Prostate gland (tissue), 2 donors: ENCODE data around the gene ZNHIT6.

Source experiments
- POLR2A ChIP-seq: fragments of 450-650 bp; IDR thresholded peaks from one replicate; pipeline ENCODE4 v1.6.1; 2016; ENCODE audit warnings: antibody characterized with exemption, mild to moderate bottlenecking
- POLR2AphosphoS5 ChIP-seq: sonication (generic); formaldehyde crosslinking; IDR thresholded peaks from one replicate; pipeline ENCODE4 v1.6.1; 2017; ENCODE audit warnings: antibody characterized with exemption
- TF ChIP-seq, protein P1 (sequence below), 4 experiments: fragments of 200-600 bp in 2 of 4; fragments of 450-650 bp in 2 of 4; sonication (generic) in 2 of 4; IDR thresholded peaks; 1 replicate in 3 of 4; 2 replicates in 1 of 4; pipeline ENCODE4 v1.5.1; 2016 to 2019; ENCODE audit warnings: antibody characterized with exemption in 4 of 4, mild to moderate bottlenecking in 2 of 4, moderate library complexity in 2 of 4

DNA sequence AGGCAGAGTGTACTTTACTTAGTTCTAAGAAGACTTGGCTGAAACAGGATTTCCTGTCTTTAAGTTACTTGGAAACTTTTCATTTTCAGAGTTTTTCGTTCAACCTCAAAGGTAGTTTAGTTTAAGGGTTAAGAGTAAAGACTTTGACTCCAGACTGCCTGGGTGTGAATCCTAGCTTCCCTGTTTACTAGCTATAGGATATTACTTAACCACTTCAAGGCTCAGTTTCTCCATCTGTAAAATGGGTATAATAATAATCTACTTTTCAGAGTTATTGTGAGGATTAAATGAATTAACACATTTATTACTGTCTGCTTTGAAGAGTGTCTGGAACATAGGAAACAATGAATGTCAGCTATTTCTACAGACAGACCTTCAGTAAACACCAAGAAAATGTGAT lies 30.0 kb downstream of the ZNHIT6 start:
- TF ChIP-seq, protein P1, sequence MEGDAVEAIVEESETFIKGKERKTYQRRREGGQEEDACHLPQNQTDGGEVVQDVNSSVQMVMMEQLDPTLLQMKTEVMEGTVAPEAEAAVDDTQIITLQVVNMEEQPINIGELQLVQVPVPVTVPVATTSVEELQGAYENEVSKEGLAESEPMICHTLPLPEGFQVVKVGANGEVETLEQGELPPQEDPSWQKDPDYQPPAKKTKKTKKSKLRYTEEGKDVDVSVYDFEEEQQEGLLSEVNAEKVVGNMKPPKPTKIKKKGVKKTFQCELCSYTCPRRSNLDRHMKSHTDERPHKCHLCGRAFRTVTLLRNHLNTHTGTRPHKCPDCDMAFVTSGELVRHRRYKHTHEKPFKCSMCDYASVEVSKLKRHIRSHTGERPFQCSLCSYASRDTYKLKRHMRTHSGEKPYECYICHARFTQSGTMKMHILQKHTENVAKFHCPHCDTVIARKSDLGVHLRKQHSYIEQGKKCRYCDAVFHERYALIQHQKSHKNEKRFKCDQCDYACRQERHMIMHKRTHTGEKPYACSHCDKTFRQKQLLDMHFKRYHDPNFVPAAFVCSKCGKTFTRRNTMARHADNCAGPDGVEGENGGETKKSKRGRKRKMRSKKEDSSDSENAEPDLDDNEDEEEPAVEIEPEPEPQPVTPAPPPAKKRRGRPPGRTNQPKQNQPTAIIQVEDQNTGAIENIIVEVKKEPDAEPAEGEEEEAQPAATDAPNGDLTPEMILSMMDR (IDR thresholded peaks at IDR 0.05): no peak
- TF ChIP-seq POLR2AphosphoS5: no peak
- TF ChIP-seq POLR2A: no peak
